Stromal cell of bone marrow (primary cell): ENCODE data around the gene BOK.
"Not testable (repeated sequence)": the region's sequence is repeated elsewhere in the genome, so short reads cannot be mapped to it uniquely, and the experiment has no call there.

ENCODE experiments used
- DNase-seq: peaks from one replicate; pipeline ENCODE4 v3.0.0-alpha.2; 2012; ENCODE audit warnings: low read depth

BOK gene

GRCh38 chr2:241558532-241559322 is at the start of gene BOK:
Gene BOK, plus strand, starts transcription at chr2:241558745. Its CDS starts 739 bp downstream, at chr2:241559484.
- peak; percentile 60 for DNase-seq

DNA sequence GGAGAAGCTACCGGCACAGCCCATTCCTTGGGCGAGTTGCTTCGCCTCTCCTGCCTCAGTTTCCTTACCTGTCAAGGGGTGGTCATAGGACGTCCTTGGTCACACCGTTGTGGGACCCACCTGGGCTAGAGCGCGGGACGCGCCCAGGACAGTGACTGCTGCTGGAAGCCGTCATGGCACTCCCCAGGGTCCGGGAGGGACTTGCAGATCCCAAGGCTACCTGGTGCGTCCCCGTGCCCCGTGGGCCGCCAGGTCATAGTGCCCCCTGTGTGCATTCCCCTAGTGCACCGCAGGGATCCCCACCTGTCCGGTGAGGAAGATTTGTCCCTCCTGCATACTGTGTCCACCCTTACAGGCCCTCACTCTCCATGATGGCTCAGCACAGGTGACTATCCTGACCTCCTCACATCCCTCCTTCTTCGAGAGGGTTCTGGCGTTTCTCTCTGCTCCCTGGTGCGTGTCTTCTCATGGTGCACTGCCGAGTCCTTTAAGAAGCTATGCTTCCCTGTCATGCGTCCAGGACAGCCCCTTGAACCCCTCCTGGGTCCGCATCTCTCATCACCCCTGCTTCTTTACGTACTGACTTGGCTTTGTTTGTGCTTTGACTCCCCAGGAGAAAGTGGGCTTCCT is 49.3 kb upstream of the BOK start:
- no peak for DNase-seq

- no peak for DNase-seq
Measured at GRCh38 chr2:241511091-241511741, 47.3 kb upstream of the BOK start.

DNA sequence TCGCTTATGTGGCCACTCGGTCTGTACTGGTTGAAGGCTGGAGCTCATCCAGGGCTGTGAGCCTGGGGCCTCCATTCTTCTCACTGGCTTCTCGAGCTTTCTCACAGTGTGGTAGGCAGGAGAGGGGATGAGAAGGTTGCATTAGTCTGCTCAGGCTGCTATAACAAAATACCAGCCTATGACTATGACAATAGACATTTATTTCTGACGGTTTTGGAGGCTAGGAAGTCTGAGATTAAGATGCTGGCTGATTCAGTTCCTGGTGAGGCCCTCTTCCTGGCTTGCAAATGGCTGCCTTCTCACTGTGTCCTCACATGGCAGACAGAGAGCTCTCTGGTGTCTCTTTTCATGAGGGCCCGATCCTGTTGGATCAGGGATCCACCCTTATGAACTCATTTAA is 44.0 kb upstream of the BOK start:
- DNase-seq, result no peak

DNA sequence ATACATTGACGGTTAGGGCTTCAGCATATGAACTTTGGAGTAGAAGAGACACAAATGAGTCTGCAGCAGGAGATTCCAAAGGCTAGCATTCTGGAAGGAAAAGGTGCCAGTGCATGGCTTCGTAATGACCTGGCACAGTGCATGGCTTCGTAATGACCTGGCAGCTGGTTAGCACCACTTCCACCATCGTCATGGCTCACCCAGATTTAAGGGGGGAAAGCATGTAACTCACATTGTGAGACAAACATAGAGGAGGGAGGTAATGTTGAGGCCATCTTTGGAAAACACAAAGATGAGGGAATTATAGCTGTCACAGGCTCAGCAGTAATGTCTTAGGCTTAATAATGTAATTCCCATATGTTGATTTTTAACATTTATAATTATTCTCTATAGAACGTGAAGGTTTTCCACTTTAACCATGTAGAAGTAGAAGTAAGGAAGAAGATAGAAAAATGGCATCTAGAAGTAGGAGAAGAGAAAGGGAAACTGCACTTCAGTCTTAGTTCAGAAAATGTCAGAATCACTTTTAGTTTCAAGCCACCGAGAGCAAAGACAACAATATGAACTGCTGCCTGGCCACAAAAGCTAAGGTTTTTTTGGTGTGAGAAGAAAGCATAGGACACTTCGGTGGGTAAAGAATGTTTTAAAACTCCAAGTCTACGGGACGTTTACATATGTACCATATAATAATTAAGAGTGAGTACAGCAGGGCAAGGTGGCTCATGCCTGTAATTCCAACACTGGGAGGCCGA is 43.4 kb upstream of the BOK start:
- DNase-seq, result no peak

DNA sequence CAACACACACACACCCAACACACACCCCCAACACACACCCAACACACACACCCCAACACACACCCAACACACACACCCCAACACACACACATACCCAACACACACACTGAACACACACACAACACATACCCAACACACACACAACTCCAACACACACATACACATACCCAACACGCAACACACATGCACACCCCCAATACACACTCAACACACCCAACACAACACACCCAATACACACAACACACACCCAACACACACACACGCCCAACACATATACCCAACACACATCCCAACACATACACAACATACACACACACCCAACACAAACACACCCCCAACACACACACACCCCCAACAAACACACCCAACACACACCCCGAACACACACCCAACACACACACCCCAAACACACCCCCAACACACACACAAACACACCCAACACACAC is 42.0 kb upstream of the BOK start:
- DNase-seq, result no peak

DNA sequence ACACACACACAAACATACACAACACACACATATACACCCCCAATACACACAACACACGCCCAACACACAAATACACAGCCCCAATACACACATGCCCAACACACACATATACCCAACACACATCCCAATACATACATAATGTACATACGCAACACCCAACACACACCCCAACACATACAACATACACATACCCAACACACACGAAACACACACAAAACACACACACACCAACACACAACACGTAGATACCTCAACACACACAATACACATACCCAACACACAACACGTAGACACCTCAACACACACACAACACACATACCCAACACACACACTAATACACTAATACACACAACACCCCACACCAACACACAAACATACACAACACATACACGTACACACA is 41.2 kb upstream of the BOK start:
- no peak for DNase-seq

- no peak for DNase-seq
Measured at GRCh38 chr2:241519669-241520068, 38.9 kb upstream of the BOK start.

- no peak for DNase-seq
Measured at GRCh38 chr2:241522477-241522876, 36.1 kb upstream of the BOK start.

DNA sequence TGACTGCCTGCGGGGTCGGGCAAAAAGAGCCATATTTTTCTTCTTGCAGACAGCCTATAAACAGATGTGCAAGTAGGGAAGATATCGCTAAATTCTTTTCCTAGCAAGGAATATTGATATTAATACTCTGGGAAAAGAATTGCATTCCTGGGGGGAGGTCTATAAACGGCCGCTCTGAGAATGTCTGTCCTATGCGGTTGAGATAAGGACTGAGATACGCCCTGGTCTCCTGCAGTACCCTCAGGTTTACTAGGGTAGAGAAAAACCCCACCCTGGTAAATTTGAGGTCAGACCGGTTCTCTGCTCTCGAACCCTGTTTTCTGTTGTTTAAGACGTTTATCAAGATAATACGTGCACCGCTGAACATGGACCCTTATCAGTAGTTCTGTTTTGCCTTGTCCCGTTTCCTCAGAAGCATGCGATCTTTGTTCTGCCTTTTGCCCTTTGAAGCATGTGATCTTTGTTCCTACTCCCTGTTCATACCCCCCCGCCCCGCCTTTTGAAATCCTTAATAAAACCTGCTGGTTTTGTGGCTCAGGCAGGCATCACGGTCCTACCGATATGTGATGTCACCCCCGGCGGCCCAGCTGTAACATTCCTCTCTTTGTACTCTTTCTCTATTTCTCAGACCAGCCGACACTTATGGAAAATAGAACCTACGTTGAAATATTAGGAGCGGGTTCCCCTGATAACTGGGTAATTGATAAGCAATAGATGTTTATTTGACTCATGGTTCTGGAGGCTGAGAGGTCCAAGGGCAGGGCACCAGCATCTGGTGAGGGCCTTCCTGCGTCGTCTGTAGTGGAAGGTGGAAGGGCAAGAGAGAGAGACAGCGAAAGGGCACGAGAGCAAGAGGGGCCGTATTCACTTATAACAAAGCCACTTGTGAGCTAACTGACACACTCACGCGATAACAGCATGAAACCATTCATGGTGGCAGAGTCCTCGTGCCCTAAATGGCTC is 32.4 kb upstream of the BOK start:
- DNase-seq, result not testable (repeated sequence)

DNA sequence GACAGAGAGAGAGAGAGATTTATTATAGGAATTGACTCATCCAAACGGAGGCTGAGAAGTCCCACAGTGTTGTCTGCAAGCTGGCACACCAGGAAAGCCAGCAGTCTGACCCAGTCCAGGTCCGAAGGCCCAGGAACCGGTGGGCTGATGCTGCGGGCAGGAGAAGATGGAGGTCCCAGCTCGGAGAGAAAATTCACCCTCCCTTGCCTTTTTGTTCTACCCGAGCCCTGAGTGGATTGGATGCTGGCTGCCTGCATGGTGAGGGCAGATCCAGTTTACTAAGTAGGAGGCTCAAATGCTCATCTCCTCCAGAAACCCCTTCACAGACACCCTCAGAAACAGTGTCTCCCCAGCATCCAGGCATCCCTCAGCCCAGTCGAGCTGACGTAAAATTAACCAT is 28.0 kb upstream of the BOK start:
- no peak for DNase-seq

GRCh38 chr2:241531161-241531722 is 27.3 kb upstream of the BOK start:
- DNase-seq, result no peak

DNA sequence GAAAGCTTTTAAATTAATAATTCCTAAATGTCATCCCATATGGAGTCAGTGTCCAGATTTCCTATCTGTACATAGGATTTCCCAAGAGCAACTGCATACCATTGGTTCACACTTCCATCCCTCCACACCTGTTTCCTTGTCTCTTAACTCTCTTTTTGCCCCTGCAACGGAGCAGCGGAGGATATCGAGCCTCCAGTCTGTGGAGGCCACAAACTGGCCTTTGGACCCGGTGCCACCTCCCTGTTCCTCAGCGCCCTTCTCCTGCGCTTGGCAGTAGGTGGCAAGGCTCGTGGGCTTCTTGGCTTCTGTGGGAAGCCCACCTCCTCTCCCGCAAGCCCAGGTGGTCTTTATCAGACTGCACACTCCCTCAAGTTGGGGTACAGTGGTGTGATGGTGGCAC is 26.4 kb upstream of the BOK start:
- no peak for DNase-seq

DNA sequence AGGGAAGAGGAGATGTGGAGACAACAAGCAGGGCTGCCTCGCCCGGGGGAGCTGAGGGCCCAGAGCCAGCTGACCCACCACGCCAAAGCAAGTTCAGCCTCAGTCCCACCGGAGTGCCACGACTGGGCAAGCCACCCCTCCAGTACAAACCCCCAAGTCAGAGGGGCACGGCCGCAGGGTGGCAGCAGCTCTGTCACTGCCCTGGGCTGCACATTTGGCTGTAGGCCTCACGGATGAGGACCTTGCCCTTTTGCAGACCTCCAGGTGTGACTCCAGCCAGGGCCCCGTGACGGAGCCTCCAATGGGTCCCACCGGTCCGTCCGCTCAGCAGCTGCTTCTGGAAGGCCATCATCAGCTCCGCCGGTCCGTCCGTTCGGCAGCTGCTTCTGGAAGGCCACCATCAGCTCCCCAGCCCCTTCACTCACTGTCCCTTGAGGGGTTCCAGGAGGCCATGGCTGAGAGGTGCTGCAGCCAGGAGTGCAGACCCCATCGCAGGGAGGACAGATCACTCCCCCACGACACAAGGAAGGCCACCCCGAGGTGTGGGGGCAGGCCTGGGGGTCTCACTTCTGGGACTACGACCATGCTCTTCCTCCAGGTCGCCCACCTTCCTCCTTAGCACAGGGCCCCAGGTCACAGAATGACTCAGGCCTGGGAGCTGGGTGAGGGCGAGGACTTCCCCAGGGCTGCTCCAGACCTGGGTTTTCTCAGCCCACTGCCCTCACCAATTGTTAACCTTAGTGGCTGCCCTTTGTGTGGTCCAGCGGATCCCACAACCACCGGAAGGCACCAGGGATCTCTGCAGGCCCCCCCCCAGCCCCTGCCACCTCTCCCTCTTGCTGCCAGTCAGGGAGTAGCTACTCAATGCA is 25.6 kb upstream of the BOK start:
- no peak for DNase-seq

GRCh38 chr2:241534293-241534692 is 24.3 kb upstream of the BOK start:
- no peak for DNase-seq

DNA sequence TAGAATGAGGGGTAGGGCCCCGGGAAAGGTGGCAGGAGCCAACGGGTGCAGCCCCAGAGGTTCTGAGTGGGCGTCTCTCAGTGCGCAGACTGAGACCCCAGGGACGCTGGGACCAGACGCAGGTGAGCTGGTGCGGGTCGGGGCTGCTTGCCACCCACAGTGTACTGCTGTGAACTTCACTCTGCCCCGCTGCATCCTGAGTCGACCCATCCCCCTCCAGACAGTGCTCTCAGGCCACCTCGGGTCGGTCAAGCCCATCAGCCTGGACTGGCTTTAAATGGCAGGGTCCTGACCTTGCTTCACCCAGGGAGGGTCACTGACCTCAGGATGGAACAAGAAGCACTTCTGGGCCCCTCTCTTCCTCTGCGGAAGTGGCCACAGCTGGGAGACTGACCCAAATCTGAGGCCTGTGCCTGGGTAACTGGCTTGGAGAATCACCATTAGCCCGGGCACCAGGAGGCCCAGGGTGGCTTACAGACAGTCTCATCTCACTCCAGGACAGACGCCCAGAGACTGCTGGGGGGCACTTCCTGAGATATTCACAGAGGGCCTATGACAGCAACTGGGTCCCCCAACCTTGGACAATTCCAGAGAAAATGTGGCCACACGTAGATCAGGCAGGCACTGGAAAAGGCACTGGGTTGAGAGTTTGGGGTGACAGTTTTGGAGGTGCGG is 23.7 kb upstream of the BOK start:
- DNase-seq, result no peak

- DNase-seq, result no peak
Measured at GRCh38 chr2:241535871-241536655, 22.5 kb upstream of the BOK start.

GRCh38 chr2:241538838-241539615 is 19.5 kb upstream of the BOK start:
- no peak for DNase-seq
